HFFc6 (cell line): Measurements from ENCODE around the gene HBB. TPM values are rescaled to one million over a fixed set of nuclear protein-coding genes. Genes with fewer than 3 reads are reported as not detected.
A peak's percentile ranks its signal among the peaks of the same experiment; 100 is the strongest.

Source experiments
- DNase-seq: peaks from one replicate; pipeline ENCODE4 v3.0.0-alpha.2; 2018
- H3K27ac Mint-ChIP-seq: 2 replicates; pipeline ENCODE4 v1.8.0; 2020; ENCODE audit warnings: mild to moderate bottlenecking, mixed read lengths
- H3K27me3 Mint-ChIP-seq: 2 replicates; pipeline ENCODE4 v1.8.0; 2021; ENCODE audit warnings: mild to moderate bottlenecking, moderate library complexity, mixed read lengths; ENCODE audit not compliant: insufficient read depth
- H3K36me3 Mint-ChIP-seq: 2 replicates; pipeline ENCODE4 v1.8.0; 2021; ENCODE audit warnings: low read depth, mixed read lengths
- H3K4me1 Mint-ChIP-seq: 2 replicates; pipeline ENCODE4 v1.8.0; 2020; ENCODE audit warnings: low read depth, mixed read lengths
- H3K4me3 Mint-ChIP-seq: 2 replicates; pipeline ENCODE4 v1.8.0; 2020; ENCODE audit warnings: mild to moderate bottlenecking, moderate library complexity, mixed read lengths
- H3K9me3 Mint-ChIP-seq: 2 replicates; pipeline ENCODE4 v1.8.0; 2020; ENCODE audit warnings: mild to moderate bottlenecking, mixed read lengths
- CTCF ChIP-seq: fragments of 200-600 bp; sonication (generic); IDR thresholded peaks from 2 replicates; pipeline ENCODE4 v1.5.0; 2021; ENCODE audit warnings: antibody characterized with exemption, mild to moderate bottlenecking
- total RNA-seq, 6 experiments: library from RNA; stranded (reverse); fragmentation: NEBNext Ultra II Directional; extraction: Animal tissue kit (Norgen Biotek cat#: 25700); gene quantifications; 2 replicates in 1 of 6; 3 replicates in 5 of 6; pipeline ENCODE4 v1.2.3, GENCODE V29; 2021

Gene HBB
- total RNA-seq, 6 experiments from 2014 or later, result not detected

GRCh38 chr11:5237420-5237819, 10.5 kb upstream of the HBB start:
- no peaks in the 10 kb centered on the region for H3K36me3 Mint-ChIP-seq
- H3K27ac Mint-ChIP-seq, result no peak overlapping the region
- H3K27me3 Mint-ChIP-seq, result no peaks in the 10 kb centered on the region
- TF ChIP-seq CTCF, result no peak
- peaks cover 19% of the 10 kb centered on the region for H3K4me1 Mint-ChIP-seq
- no peak for DNase-seq
- H3K4me3 Mint-ChIP-seq, result no peak overlapping the region
- no peaks in the 10 kb centered on the region for H3K9me3 Mint-ChIP-seq

- H3K4me1 Mint-ChIP-seq, result peaks cover 14% of the 10 kb centered on the region
- TF ChIP-seq CTCF, result no peak
- no peak overlapping the region for H3K27ac Mint-ChIP-seq
- no peaks in the 10 kb centered on the region for H3K27me3 Mint-ChIP-seq
- no peak for DNase-seq
- H3K36me3 Mint-ChIP-seq, result no peaks in the 10 kb centered on the region
- H3K9me3 Mint-ChIP-seq, result no peaks in the 10 kb centered on the region
- H3K4me3 Mint-ChIP-seq, result no peak overlapping the region
These were observed 8.7 kb upstream of the HBB start for GRCh38 chr11:5235364-5236095.

- no peak within 1 kb of the TSS; the same call in 1 of the 2 replicates for H3K4me3 Mint-ChIP-seq
These were observed 7.5 kb upstream of the HBB start, which contains the start of gene HBD for GRCh38 chr11:5234381-5234834. Gene HBD (minus strand): TSS chr11:5234483. CDS start chr11:5234433, 50 bp downstream.

GRCh38 chr11:5233307-5233706, 6.4 kb upstream of the HBB start:
- Mint-ChIP-seq H3K27me3 (no peaks in the 10 kb centered on the region), H3K36me3 (no peaks in the 10 kb centered on the region), H3K4me3 (no peak overlapping the region), H3K9me3 (no peaks in the 10 kb centered on the region), H3K27ac (no peak overlapping the region), H3K4me1 (peaks cover 14% of the 10 kb centered on the region)
- TF ChIP-seq CTCF, result no peak
- DNase-seq, result no peak

More at GRCh38 chr11:5234381-5234834, 7.5 kb upstream of the HBB start, which contains the start of gene HBD:
- peak; percentile 4 for DNase-seq
- Mint-ChIP-seq H3K4me1 (peaks cover 14% of the 10 kb centered on the region), H3K9me3 (no peaks in the 10 kb centered on the region), H3K36me3 (no peaks in the 10 kb centered on the region), H3K27ac (no peak within 1 kb of the TSS), H3K27me3 (no peaks in the 10 kb centered on the region)
- TF ChIP-seq CTCF, result no peak

GRCh38 chr11:5232821-5233220, 6.0 kb upstream of the HBB start:
- no peaks in the 10 kb centered on the region for H3K9me3 Mint-ChIP-seq
- H3K36me3 Mint-ChIP-seq, result no peaks in the 10 kb centered on the region
- peaks cover 18% of the 10 kb centered on the region for H3K4me1 Mint-ChIP-seq
- no peak for DNase-seq
- H3K4me3 Mint-ChIP-seq, result no peak overlapping the region
- H3K27ac Mint-ChIP-seq, result no peak overlapping the region
- TF ChIP-seq CTCF, result no peak
- no peaks in the 10 kb centered on the region for H3K27me3 Mint-ChIP-seq
